ENCODE results near the gene KRTAP19-2. TPM values are rescaled to one million over a fixed set of nuclear protein-coding genes. Genes with fewer than 3 reads are reported as not detected.

The KRTAP19-2 gene
- total RNA-seq, 1 experiment from 2014 or later: not detected

DNA sequence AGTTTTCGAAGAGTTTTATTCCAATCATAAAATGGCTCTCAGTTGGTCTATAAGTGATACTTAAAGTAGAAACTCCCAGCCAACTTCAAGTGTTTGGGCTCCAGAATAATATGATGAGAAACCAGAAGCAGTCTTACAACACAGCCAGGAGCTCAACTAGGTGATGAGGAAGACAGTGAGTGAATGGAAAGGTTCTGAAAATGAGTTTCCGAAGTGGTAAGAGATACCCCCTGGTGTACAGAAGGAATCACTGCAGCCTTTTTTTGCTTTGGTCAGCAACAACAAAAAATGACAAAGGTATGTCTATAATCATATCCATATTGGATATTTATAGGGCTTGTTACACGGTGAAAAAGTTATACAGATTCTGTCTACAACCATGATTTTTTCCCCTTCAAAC, 23.5 kb downstream of the KRTAP19-2 start:
- Histone ChIP-seq H3K9ac (ENCODE audit: low read length) (no peak overlapping the region), H3K36me3 (ENCODE audit: control insufficient read depth in 1 of 2, insufficient read depth in 2 of 2, low read length in 2 of 2) (no peaks in the 10 kb centered on the region), H3K79me2 (ENCODE audit: insufficient read depth, low read length) (no peaks in the 10 kb centered on the region), H3K4me1 (ENCODE audit: control insufficient read depth in 1 of 2, insufficient read depth in 2 of 2, low read length in 2 of 2) (no peaks in the 10 kb centered on the region), H3K27me3 (ENCODE audit: insufficient read depth, low read length) (no peaks in the 10 kb centered on the region), H3K9me3 (ENCODE audit: control insufficient read depth in 1 of 2, insufficient read depth in 1 of 2, low read depth in 1 of 2, low read length in 2 of 2) (peaks cover 13 to 18% of the 10 kb centered on the region in 2 experiments; a peak in 3 of 4 replicates), H4K20me1 (ENCODE audit: insufficient read depth) (no peaks in the 10 kb centered on the region), H2AFZ (ENCODE audit: low read depth, low read length, poor library complexity, severe bottlenecking) (no peak overlapping the region), H3K27ac (ENCODE audit: low read depth, low read length) (no peak overlapping the region), H3K9me2 (ENCODE audit: insufficient read depth) (no peaks in the 10 kb centered on the region), H3K4me3 (replicated peaks in 1 of 2; ENCODE audit: low read depth in 1 of 2, low read length in 2 of 2) (no peak overlapping the region), H3K4me2 (ENCODE audit: low read length) (no peak overlapping the region)
- POLR2A ChIA-PET: no interaction called here
- BruUV-seq (replicated peaks): no TSS peak
- RAD21 ChIA-PET (ENCODE audit: low non-redundant PET in 1 of 2, low total read pairs in 2 of 2, uncharacterized antibody in 2 of 2, unreplicated experiment in 2 of 2): no interaction called here
- intact Hi-C loops (cut with micrococcal nuclease): no loop called here
- TF ChIP-seq EZH2phosphoT487 (IDR thresholded peaks at IDR 0.05; ENCODE audit: borderline replicate concordance): no peak
- TF ChIP-seq CTCF (IDR thresholded peaks at IDR 0.05 in 2 of 3, conservative IDR thresholded peaks at IDR 0.05 in 1 of 3; ENCODE audit: borderline replicate concordance in 1 of 3, insufficient read depth in 1 of 3, low read depth in 2 of 3, low read length in 2 of 3): peak in 2 of 3 experiments; percentile 42 to 45; a peak in 4 of 6 replicates
- DNase-seq (ENCODE audit: low read depth, low spot score) (no peak), ATAC-seq (no peak)
- CTCF ChIA-PET: no interaction called here

GRCh38 chr21:30448514-30448913, 38.7 kb downstream of the KRTAP19-2 start:
- H3K27ac ChIP-seq (ENCODE audit: low read depth, low read length): no peak overlapping the region
- no TSS peak for BruUV-seq (replicated peaks)
- intact Hi-C loops (cut with micrococcal nuclease): no loop called here
- ATAC-seq (no peak), DNase-seq (ENCODE audit: low read depth, low spot score) (no peak)
- no peaks in the 10 kb centered on the region for H3K79me2 ChIP-seq (ENCODE audit: insufficient read depth, low read length)
- no peak overlapping the region for H3K9ac ChIP-seq (ENCODE audit: low read length)
- no peaks in the 10 kb centered on the region for H3K36me3 ChIP-seq (ENCODE audit: control insufficient read depth in 1 of 2, insufficient read depth in 2 of 2, low read length in 2 of 2)
- H3K27me3 ChIP-seq (ENCODE audit: insufficient read depth, low read length): no peaks in the 10 kb centered on the region
- H4K20me1 ChIP-seq (ENCODE audit: insufficient read depth): no peaks in the 10 kb centered on the region
- TF ChIP-seq, protein P1, sequence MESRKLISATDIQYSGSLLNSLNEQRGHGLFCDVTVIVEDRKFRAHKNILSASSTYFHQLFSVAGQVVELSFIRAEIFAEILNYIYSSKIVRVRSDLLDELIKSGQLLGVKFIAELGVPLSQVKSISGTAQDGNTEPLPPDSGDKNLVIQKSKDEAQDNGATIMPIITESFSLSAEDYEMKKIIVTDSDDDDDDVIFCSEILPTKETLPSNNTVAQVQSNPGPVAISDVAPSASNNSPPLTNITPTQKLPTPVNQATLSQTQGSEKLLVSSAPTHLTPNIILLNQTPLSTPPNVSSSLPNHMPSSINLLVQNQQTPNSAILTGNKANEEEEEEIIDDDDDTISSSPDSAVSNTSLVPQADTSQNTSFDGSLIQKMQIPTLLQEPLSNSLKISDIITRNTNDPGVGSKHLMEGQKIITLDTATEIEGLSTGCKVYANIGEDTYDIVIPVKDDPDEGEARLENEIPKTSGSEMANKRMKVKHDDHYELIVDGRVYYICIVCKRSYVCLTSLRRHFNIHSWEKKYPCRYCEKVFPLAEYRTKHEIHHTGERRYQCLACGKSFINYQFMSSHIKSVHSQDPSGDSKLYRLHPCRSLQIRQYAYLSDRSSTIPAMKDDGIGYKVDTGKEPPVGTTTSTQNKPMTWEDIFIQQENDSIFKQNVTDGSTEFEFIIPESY (IDR thresholded peaks at IDR 0.05; ENCODE audit: extremely low read depth, insufficient replicate concordance, low read length): no peak
- no peak for TF ChIP-seq CEBPB (IDR thresholded peaks at IDR 0.05; ENCODE audit: low read depth)
- no peak for TF ChIP-seq CTCF (IDR thresholded peaks at IDR 0.05 in 2 of 3, conservative IDR thresholded peaks at IDR 0.05 in 1 of 3; ENCODE audit: borderline replicate concordance in 1 of 3, insufficient read depth in 1 of 3, low read depth in 2 of 3, low read length in 2 of 3)
- TF ChIP-seq JUND (IDR thresholded peaks at IDR 0.05): no peak
- no peak for TF ChIP-seq EZH2 (IDR thresholded peaks at IDR 0.05)
- no peak overlapping the region for H2AFZ ChIP-seq (ENCODE audit: low read depth, low read length, poor library complexity, severe bottlenecking)
- H3K9me3 ChIP-seq (ENCODE audit: control insufficient read depth in 1 of 2, insufficient read depth in 1 of 2, low read depth in 1 of 2, low read length in 2 of 2): peaks cover 14 to 21% of the 10 kb centered on the region in 2 experiments; a peak in 3 of 4 replicates
- H3K4me2 ChIP-seq (ENCODE audit: low read length): no peak overlapping the region
- H3K9me2 ChIP-seq (ENCODE audit: insufficient read depth): no peaks in the 10 kb centered on the region
- ChIA-PET RAD21 (ENCODE audit: low non-redundant PET in 1 of 2, low total read pairs in 2 of 2, uncharacterized antibody in 2 of 2, unreplicated experiment in 2 of 2) (no interaction called here), POLR2A (no interaction called here), CTCF (no interaction called here)
- no peak overlapping the region for H3K4me3 ChIP-seq (replicated peaks in 1 of 2; ENCODE audit: low read depth in 1 of 2, low read length in 2 of 2)
- no peaks in the 10 kb centered on the region for H3K4me1 ChIP-seq (ENCODE audit: control insufficient read depth in 1 of 2, insufficient read depth in 2 of 2, low read length in 2 of 2)
